Retina (tissue), 1 donor: ENCODE measurements around the gene AKAP17A.
"Not testable (repeated sequence)": the region's sequence is repeated elsewhere in the genome, so short reads cannot be mapped to it uniquely, and the experiment has no call there.

Experiments used
- DNase-seq: peaks from one replicate; pipeline ENCODE4 v3.0.0-alpha.2; 2016

AKAP17A gene, protein sequence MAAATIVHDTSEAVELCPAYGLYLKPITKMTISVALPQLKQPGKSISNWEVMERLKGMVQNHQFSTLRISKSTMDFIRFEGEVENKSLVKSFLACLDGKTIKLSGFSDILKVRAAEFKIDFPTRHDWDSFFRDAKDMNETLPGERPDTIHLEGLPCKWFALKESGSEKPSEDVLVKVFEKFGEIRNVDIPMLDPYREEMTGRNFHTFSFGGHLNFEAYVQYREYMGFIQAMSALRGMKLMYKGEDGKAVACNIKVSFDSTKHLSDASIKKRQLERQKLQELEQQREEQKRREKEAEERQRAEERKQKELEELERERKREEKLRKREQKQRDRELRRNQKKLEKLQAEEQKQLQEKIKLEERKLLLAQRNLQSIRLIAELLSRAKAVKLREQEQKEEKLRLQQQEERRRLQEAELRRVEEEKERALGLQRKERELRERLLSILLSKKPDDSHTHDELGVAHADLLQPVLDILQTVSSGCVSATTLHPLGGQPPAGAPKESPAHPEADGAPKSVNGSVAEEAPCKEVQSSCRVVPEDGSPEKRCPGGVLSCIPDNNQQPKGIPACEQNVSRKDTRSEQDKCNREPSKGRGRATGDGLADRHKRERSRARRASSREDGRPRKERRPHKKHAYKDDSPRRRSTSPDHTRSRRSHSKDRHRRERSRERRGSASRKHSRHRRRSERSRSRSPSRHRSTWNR

GRCh38 chrX:1591102-1591862 is at the start of gene AKAP17A:
AKAP17A (plus strand) TSS chrX:1591604; CDS start chrX:1593463, 1,859 bp downstream.
- DNase-seq, result peak; percentile 96

DNA sequence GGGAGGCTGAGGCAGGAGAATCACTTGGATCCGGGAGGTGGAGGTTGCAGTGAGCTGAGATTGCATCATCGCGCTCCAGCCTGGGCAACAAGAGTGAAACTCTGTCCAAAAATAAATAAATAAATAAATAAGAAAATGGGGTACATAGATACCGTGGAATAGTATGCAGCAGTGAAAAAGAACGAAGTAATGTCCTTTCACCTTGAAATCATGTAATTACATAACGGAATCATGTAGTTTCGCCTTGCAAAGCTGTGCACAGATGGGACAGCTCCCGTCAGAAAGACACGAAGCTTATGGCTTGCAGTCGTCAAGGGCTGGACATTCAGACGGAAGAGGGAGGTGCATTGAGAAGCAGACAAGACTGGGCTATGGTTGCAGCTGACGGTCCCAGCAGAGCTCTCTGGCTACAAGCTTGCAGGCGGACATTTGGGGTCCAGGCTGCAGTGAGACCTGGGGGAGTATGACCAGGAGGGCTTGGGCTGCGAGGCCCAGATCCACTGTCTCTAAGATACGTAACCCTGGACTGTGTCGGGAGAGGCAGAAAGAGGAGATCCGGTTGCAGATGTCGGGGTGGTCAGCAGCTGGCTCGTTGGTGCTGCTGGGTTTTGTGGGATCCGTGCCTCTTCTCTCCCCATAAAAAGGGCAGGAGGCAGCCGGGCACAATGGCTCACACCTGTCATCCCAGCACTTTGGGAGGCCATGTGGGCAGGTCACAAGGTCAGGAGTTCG is 48.2 kb upstream of the AKAP17A start:
- DNase-seq, result no peak

- no peak for DNase-seq
These were observed 45.5 kb upstream of the AKAP17A start for GRCh38 chrX:1545776-1546408.

DNA sequence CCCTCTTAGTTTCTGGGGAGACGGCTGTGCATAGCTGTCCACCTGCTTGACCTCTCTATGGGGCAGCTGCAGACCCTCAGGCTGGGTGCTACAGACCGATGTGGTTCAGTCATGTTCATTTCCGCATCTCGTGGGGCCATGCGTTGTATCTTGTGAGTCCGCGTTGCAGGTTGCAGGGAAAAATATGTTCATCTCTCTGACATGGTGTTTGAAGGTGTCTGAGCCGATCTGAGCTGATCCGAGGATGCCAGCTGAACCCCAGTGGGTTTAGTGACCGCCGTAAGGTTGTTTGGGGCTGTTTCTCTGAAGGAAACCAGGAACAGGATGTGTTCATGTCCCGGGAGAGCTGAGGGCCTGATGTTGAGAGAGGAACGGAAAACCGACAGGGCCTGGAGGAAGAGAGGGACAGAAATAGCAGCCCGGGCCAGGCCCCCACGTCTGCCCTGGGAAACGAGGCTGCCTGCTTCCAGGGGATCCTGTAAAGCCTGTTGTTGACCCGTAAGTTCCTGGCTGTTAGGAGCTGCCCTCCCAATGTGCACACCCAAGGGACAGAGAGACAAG is 44.6 kb upstream of the AKAP17A start:
- no peak for DNase-seq

DNA sequence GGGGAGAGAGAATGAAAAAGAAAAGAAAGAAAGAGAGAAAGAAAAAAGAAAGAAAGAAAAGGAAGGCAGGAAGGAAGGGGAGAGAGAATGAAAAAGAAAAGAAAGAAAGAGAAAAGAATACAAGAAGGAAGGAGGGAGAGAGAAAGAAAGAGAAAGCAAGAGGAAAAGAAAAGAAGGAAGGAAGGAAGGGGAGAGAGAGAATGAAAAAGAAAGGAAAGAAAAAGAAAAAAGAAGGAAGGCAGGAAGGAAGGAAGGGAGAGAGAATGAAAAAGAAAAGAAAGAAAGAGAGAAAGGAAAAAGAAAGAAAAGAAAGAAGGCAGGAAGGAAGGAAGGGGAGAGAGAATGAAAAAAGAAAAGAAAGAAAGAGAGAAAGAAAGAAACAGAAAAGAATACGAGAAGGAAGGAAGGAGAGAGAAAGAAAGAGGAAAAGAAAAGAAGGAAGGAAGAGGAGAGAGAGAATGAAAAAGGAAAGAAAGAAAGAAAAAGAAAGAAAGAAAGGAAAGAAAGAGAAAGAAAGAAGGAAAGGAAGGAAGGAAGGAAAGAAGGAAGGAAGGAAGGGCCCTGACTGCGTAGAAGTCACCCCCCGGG is 39.4 kb upstream of the AKAP17A start:
- no peak for DNase-seq

GRCh38 chrX:1554469-1555210 is 36.8 kb upstream of the AKAP17A start:
- DNase-seq, result no peak

DNA sequence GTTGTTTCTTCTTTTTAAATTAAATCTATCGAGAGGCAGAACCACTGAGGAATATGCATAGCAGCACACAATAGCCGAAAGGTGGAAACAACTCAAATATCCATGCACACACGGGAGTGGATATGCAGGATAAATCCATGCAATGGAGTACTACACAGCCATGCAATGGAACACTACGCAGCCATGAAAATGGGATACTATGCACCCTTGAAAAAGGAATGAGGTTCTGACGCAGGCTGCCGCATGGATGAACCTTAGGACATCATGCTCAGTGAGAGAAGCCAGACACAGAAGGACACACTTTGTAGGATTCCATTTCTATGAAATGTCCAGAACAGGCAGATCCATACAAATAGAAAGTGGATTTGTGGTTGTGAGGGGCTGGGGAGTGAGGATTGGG is 36.0 kb upstream of the AKAP17A start:
- DNase-seq, result no peak

DNA sequence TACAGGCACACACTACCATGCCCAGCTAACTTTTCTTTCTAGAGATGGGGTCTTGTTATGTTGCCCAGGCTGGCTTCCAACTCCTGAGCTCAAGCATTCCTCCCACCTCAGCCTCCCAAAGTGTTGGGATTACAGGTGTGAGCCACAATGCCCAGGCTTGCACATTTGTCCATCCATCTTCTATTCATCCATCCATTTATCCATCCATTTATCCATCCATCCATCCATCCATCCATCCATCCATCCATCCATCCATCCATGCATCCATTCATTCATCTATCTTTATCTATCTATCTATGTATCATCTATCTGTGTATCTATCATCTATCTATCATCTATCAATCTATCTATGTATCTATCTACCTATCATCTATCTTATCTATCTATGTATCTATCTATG is 34.0 kb upstream of the AKAP17A start:
- DNase-seq, result not testable (repeated sequence)

GRCh38 chrX:1558761-1559468 is 32.5 kb upstream of the AKAP17A start:
- no peak for DNase-seq

GRCh38 chrX:1561164-1561563 is 30.2 kb upstream of the AKAP17A start:
- DNase-seq, result no peak

DNA sequence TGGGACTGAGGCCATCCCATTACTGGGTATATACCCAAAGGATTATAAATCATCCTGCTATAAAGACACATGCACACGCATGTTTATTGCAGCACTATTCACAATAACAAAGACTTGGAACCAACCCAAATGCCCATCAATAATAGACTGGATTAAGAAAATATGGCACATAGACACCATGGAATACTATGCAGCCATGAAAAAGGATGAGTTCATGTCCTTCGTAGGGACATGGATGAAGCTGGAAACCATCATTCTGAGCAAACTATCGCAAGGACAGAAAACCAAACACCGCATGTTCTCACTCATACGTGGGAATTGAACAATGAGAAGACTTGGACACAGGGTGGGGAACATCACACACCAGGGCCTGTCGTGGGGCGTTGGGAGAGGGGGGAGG is 27.3 kb upstream of the AKAP17A start:
- DNase-seq, result not testable (repeated sequence)

GRCh38 chrX:1564750-1565683 is 26.4 kb upstream of the AKAP17A start:
- DNase-seq, result no peak

- not testable (repeated sequence) for DNase-seq
These were observed 17.2 kb upstream of the AKAP17A start for GRCh38 chrX:1574181-1574580.

- DNase-seq, result no peak
These were observed 15.0 kb upstream of the AKAP17A start for GRCh38 chrX:1576201-1576992.

GRCh38 chrX:1577845-1578244 is 13.6 kb upstream of the AKAP17A start:
- DNase-seq, result no peak

DNA sequence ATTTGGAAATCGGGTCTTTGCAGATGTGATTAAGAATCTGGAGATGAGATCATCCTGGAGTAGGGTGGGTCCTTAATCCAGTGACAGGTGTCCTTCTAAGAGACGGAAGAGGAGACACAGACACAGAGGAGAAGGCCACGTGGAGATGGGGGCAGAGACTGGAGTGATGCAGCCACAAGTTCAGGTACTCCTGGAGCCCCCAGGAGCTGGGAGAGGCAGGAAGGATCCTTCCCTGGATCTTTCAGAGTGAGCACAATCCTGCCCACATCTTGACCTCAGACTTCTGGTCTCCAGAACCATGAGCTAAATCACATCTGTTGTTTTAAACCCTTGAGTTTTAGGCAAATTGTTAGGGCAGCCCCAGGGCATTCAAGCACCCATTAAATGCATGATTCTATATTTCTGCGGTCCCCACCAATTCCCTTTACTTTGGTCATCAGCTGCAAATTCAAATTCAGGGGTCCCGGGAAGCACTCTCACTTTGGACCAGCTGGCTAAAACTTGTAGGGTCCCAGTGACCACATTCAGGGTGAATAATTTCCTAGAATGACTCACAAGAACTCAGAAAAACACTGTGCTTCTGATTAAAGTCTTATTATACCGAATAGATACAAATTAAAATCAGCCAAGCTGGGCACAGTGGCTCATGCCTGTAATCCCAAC is 12.8 kb upstream of the AKAP17A start:
- no peak for DNase-seq

GRCh38 chrX:1581132-1581531 is 10.3 kb upstream of the AKAP17A start:
- peak; percentile 49 for DNase-seq
